ENCODE data around the gene PRRX2. TPM values are rescaled to one million over a fixed set of nuclear protein-coding genes. Genes with fewer than 3 reads are reported as not detected.

Gene PRRX2
- total RNA-seq, 2 donors from 2014 or later: 1.0 TPM; not detected in 1

GRCh38 chr9:129712634-129713401 is 47.4 kb downstream of the PRRX2 start:
- no peaks in the 10 kb centered on the region for H3K36me3 ChIP-seq (replicated peaks in 1 of 2; ENCODE audit: insufficient read depth in 1 of 2, low read depth in 2 of 2)
- TF ChIP-seq CTCF (IDR thresholded peaks at IDR 0.05) (no peak), POLR2A (IDR thresholded peaks at IDR 0.05) (no peak)
- H3K4me1 ChIP-seq: no peaks in the 10 kb centered on the region
- no peak overlapping the region for H3K27ac ChIP-seq
- ATAC-seq: no peak
- intact Hi-C loops (cut with DNase I): no loop called here
- no peaks in the 10 kb centered on the region for H3K9me3 ChIP-seq
- DNase-seq: peak in 2 of 4 donors; percentile 8 to 12
- H3K27me3 ChIP-seq: no peaks in the 10 kb centered on the region
- WGBS, 2 donors: 51 to 54% methylated on average over 17 to 26 of the region's 26 CpGs
- no peak overlapping the region for H3K4me3 ChIP-seq

- ATAC-seq (no peak), DNase-seq (no peak)
- no peaks in the 10 kb centered on the region for H3K36me3 ChIP-seq (replicated peaks in 1 of 2; ENCODE audit: insufficient read depth in 1 of 2, low read depth in 2 of 2)
- H3K9me3 ChIP-seq: no peaks in the 10 kb centered on the region
- no peaks in the 10 kb centered on the region for H3K27me3 ChIP-seq
- TF ChIP-seq CTCF (IDR thresholded peaks at IDR 0.05): no peak
- no peak for TF ChIP-seq POLR2A (IDR thresholded peaks at IDR 0.05)
- intact Hi-C loops (cut with DNase I): no loop called here
- H3K4me3 ChIP-seq: no peak overlapping the region
- no peaks in the 10 kb centered on the region for H3K4me1 ChIP-seq
- WGBS, 2 donors: 73 to 77% methylated on average over 10 of the region's 10 CpGs
- H3K27ac ChIP-seq: no peak overlapping the region
Observed at GRCh38 chr9:129713402-129713679, 47.9 kb downstream of the PRRX2 start.

DNA sequence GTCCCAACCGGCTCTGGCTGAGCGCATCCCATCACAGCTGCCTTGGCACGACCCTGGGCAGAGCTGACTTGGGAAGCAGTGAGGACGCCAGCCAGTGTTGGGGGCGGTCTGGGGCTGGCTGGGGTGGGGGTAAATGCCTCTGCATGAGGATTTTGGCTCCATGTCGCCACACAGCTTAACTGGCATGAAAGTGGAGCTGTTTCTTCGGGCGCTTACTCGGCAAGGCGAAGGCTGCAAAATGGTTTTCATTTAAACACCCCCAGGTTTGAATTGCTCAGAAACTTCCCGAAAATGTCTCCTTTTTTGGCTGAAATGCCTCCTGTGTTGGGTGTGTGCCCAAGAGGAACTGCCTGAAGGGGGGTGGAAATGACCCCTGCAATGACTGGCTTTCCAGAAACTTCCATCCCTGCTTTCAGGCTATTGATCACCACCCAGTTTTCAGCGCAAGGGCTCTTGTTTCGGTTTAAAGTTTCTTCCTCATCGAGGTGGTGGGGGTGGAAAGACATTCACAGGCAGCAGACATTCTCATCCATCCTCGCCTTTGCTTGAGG is 49.1 kb downstream of the PRRX2 start:
- H3K4me3 ChIP-seq: no peak overlapping the region
- no peaks in the 10 kb centered on the region for H3K9me3 ChIP-seq
- H3K27me3 ChIP-seq: no peaks in the 10 kb centered on the region
- intact Hi-C loops (cut with DNase I): no loop called here
- no peak overlapping the region for H3K27ac ChIP-seq
- ATAC-seq: no peak
- WGBS, 2 donors: 65 to 81% methylated on average over 11 to 15 of the region's 15 CpGs
- no peaks in the 10 kb centered on the region for H3K36me3 ChIP-seq (replicated peaks in 1 of 2; ENCODE audit: insufficient read depth in 1 of 2, low read depth in 2 of 2)
- DNase-seq: no peak
- no peaks in the 10 kb centered on the region for H3K4me1 ChIP-seq
- TF ChIP-seq CTCF (IDR thresholded peaks at IDR 0.05): no peak
- no peak for TF ChIP-seq POLR2A (IDR thresholded peaks at IDR 0.05)

GRCh38 chr9:129716091-129716490 is 50.6 kb downstream of the PRRX2 start:
- H3K27ac ChIP-seq: no peak overlapping the region
- no peak overlapping the region for H3K4me3 ChIP-seq
- no peaks in the 10 kb centered on the region for H3K4me1 ChIP-seq
- intact Hi-C loops (cut with DNase I): no loop called here
- no peaks in the 10 kb centered on the region for H3K36me3 ChIP-seq (replicated peaks in 1 of 2; ENCODE audit: insufficient read depth in 1 of 2, low read depth in 2 of 2)
- ATAC-seq (no peak), DNase-seq (no peak)
- TF ChIP-seq POLR2A (IDR thresholded peaks at IDR 0.05): no peak
- no peak for TF ChIP-seq CTCF (IDR thresholded peaks at IDR 0.05)
- WGBS, 2 donors: 24 to 35% methylated on average over 5 of the region's 5 CpGs
- H3K9me3 ChIP-seq: no peaks in the 10 kb centered on the region
- H3K27me3 ChIP-seq: peaks cover 0 to 5% of the 10 kb centered on the region in 2 donors

- Histone ChIP-seq H3K4me1 (no peaks in the 10 kb centered on the region), H3K9me3 (no peaks in the 10 kb centered on the region), H3K36me3 (replicated peaks in 1 of 2; ENCODE audit: insufficient read depth in 1 of 2, low read depth in 2 of 2) (no peaks in the 10 kb centered on the region), H3K27ac (no peak overlapping the region), H3K27me3 (peaks cover 0 to 5% of the 10 kb centered on the region in 2 donors), H3K4me3 (no peak overlapping the region)
- intact Hi-C loops (cut with DNase I): no loop called here
- TF ChIP-seq CTCF (IDR thresholded peaks at IDR 0.05) (no peak), POLR2A (IDR thresholded peaks at IDR 0.05) (no peak)
- ATAC-seq: no peak
- no peak for DNase-seq
- WGBS, 2 donors: 70 to 78% methylated on average over 5 of the region's 5 CpGs
Observed at GRCh38 chr9:129717991-129718390, 52.5 kb downstream of the PRRX2 start.
